GM21825 (cell line): ENCODE data around the gene ZNF844.
"Not testable (repeated sequence)": the region's sequence is repeated elsewhere in the genome, so short reads cannot be mapped to it uniquely, and the experiment has no call there.

ENCODE experiments used
- ATAC-seq: cut with Tn5 transposase; IDR thresholded peaks from one replicate; pipeline ENCODE4 v1.9.1; 2021; ENCODE audit warnings: mild to moderate bottlenecking, moderate library complexity; ENCODE audit not compliant: unreplicated experiment

Gene ZNF844

DNA sequence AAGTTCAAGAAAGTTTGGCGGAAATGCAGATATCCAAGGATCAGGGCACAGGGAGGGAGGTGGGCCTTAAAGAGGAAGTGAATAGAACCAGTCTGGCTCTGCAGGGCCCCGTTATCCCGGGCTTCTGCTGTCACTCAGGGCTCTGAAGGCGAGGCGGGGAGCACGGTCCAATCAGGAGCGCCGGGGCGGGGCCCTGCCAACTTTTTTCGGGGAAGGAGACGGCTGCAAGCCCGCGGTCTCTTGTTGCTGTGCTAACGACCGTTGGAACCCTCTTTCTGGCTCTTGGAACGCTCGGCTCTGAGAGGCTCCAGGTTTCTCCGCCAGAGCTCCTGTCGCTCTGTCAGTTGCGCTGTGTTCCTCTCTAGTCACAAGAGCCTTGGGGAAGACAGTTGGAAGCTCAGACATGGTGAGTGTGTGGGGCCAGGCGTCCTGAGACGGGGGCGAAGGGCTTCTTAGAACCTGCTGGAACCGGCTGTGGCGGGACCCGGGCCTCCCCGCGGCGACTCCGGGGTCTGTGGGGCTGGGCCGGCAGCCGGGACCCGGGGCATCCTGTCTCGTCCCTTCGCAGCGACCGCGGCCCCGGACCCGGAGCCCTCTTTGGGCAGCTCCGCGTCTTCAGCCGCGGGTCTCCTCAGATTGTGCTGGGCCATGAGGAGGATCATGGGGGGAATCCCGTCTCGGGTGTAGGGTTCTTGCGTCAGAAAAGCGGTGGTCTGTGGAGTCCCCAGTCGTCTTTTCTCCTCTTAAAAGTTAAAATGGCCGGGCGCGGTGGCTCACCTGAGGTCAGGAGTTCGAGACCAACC, 27.7 kb downstream of the ZNF844 start:
- ATAC-seq: peak; percentile 63

- no peak for ATAC-seq
Observed at GRCh38 chr19:12092956-12093355, 28.4 kb downstream of the ZNF844 start.

- ATAC-seq: no peak
Observed at GRCh38 chr19:12093777-12094176, 29.2 kb downstream of the ZNF844 start.

DNA sequence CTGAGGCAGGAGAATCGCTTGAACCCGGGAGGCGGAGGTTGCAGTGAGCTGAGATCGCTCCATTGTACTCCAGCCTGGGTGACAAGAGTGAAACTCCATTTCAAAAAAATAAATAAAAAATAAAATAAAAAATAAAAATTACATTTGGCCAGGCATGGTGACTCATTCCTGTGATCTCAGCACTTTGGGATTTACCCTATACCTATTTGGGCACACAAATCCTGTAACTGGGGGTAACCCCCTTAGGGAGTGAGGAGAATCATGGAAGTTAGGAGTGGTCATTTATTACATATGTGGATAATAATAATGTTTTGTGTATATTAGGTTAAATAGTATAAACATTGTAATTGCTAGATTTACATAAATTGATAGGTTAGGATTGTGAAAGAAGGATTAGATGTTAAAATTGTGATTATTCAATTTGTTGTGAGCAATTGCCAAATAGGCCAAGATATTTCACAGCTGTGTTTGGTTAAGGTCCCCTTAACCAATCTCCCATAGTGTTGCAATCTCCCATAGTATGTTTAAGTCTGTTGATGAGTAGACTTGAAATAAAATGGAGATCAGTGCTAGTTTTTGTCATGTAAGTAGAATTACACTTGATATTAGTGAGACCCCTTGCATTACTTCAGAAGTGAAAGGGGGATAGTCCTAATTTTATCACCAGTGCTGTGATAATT, 30.7 kb downstream of the ZNF844 start:
- ATAC-seq: no peak

- no peak for ATAC-seq
Observed at GRCh38 chr19:12098040-12098439, 33.5 kb downstream of the ZNF844 start.

DNA sequence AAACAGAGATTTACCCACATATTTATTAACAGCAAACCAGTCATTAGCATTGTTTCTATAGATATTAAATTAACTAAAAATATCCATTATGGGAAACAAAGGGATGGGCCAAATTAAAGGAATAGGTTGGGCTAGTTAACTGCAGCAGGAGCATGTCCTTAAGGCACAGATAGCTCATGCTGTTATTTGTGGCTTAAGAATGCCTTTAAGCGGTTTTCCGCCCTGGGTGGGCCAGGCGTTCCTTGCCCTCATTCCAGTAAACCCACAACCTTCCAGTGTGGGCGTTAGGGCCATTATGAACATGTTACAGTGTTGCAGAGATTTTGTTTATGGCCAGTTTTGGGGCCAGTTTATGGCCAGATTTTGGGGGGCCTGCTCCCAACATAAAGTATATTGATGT, 39.4 kb downstream of the ZNF844 start:
- not testable (repeated sequence) for ATAC-seq

- no peak for ATAC-seq
Observed at GRCh38 chr19:12111176-12111575, 46.6 kb downstream of the ZNF844 start.

GRCh38 chr19:12111943-12112637, 47.6 kb downstream of the ZNF844 start:
- no peak for ATAC-seq

- ATAC-seq: no peak
Observed at GRCh38 chr19:12112701-12113100, 48.2 kb downstream of the ZNF844 start.

DNA sequence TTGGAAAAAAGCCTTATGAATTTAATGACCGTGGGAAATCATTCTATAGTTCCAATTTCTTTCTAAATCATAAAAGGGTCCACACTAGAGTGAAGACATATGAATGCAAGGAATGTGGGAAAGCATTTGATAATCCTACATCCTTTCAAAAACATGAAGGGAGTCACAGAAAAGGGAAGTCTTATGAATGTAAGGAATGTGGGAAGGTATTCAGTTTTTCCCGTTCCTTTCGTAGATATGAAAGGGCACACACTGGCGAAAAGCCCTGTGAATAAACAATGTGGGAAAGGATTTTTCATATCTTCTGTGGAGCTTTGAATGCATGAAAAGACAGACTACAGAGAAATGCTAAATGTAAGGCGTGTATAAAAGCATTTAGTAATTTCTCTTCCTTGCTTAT, 48.6 kb downstream of the ZNF844 start:
- no peak for ATAC-seq

GRCh38 chr19:12117201-12117970, 52.9 kb downstream of the ZNF844 start:
- ATAC-seq: no peak

DNA sequence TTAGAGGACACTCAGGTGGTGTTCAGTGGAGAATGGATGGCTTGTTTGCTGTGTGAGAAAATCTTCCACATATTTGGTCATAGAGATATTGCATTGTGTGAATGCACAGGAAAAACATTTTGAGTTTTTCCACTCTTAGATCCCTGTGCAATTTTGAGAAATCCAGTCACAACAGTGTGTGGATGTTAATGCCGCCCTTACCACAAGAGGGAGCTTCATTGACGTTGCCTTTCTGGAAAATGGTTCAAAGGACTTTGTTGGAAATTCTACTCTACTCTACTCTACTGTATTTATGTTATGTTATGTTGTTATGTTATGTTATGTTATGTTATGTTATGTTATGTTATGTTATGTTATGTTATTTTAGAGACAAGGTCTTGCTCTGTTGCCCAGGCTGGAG, 62.2 kb downstream of the ZNF844 start:
- no peak for ATAC-seq
